HCT116 (cell line): ENCODE measurements around the gene FGG.

ENCODE experiments used
- POLR2AphosphoS5 ChIP-seq: IDR thresholded peaks from 2 replicates; pipeline ENCODE4 v1.6.1; 2011; ENCODE audit warnings: mild to moderate bottlenecking, low read depth, low read length, moderate library complexity
- TF ChIP-seq, protein P1 (sequence below), 3 experiments: fragments of 200-600 bp in 1 of 3; sonication (generic) in 1 of 3; IDR thresholded peaks in 2 of 3; conservative IDR thresholded peaks in 1 of 3; 2 replicates each; pipeline ENCODE4 v1.5.1; 2012 to 2017; ENCODE audit warnings: low read depth in 2 of 3, low read length in 2 of 3, antibody characterized with exemption in 1 of 3, borderline replicate concordance in 1 of 3, control low read depth in 1 of 3, mild to moderate bottlenecking in 1 of 3, mixed read lengths in 1 of 3, mixed run types in 1 of 3, moderate library complexity in 1 of 3; ENCODE audit not compliant: insufficient read depth in 1 of 3

DNA sequence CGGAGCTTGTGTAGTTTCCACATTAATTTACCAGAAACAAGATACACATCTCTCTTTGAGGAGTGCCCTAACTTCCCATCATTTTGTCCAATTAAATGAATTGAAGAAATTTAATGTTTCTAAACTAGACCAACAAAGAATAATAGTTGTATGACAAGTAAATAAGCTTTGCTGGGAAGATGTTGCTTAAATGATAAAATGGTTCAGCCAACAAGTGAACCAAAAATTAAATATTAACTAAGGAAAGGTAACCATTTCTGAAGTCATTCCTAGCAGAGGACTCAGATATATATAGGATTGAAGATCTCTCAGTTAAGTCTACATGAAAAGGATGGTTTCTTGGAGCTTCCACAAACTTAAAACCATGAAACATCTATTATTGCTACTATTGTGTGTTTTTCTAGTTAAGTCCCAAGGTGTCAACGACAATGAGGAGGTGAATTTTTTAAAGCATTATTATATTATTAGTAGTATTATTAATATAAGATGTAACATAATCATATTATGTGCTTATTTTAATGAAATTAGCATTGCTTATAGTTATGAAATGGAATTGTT lies 49.7 kb downstream of the FGG start, which contains the start of gene FGB:
- TF ChIP-seq POLR2AphosphoS5, result no peak
- TF ChIP-seq, protein P1, sequence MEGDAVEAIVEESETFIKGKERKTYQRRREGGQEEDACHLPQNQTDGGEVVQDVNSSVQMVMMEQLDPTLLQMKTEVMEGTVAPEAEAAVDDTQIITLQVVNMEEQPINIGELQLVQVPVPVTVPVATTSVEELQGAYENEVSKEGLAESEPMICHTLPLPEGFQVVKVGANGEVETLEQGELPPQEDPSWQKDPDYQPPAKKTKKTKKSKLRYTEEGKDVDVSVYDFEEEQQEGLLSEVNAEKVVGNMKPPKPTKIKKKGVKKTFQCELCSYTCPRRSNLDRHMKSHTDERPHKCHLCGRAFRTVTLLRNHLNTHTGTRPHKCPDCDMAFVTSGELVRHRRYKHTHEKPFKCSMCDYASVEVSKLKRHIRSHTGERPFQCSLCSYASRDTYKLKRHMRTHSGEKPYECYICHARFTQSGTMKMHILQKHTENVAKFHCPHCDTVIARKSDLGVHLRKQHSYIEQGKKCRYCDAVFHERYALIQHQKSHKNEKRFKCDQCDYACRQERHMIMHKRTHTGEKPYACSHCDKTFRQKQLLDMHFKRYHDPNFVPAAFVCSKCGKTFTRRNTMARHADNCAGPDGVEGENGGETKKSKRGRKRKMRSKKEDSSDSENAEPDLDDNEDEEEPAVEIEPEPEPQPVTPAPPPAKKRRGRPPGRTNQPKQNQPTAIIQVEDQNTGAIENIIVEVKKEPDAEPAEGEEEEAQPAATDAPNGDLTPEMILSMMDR (IDR thresholded peaks at IDR 0.05 in 2 of 3, conservative IDR thresholded peaks at IDR 0.05 in 1 of 3; ENCODE audit: borderline replicate concordance in 1 of 3, insufficient read depth in 1 of 3, low read depth in 2 of 3, low read length in 2 of 3), result no peak
